HG02610 (cell line): Measurements from ENCODE around the gene RAVER1.

Source experiments
- ATAC-seq: cut with Tn5 transposase; IDR thresholded peaks from one replicate; pipeline ENCODE4 v1.9.1; 2021; ENCODE audit warnings: mild to moderate bottlenecking, moderate library complexity; ENCODE audit not compliant: unreplicated experiment

RAVER1 gene

GRCh38 chr19:10318807-10319682 lies 14.3 kb downstream of the RAVER1 start:
- no peak for ATAC-seq

- ATAC-seq, result no peak
These were observed 15.4 kb downstream of the RAVER1 start for GRCh38 chr19:10317857-10318462.

- ATAC-seq, result no peak
These were observed 16.1 kb downstream of the RAVER1 start for GRCh38 chr19:10317045-10317856.

- no peak for ATAC-seq
These were observed 16.9 kb downstream of the RAVER1 start for GRCh38 chr19:10316229-10317044.

- ATAC-seq, result peak; percentile 59
These were observed 17.8 kb downstream of the RAVER1 start, which contains the start of gene FDX2 for GRCh38 chr19:10315335-10316214. FDX2 (minus strand) TSS chr19:10316015; CDS start chr19:10315996, 19 bp downstream.

GRCh38 chr19:10309423-10309822 lies 23.9 kb downstream of the RAVER1 start, which contains the start of gene ZGLP1:
ZGLP1 (minus strand) TSS chr19:10309815.
- ATAC-seq, result no peak

- ATAC-seq, result no peak
These were observed 27.0 kb downstream of the RAVER1 start for GRCh38 chr19:10306327-10306726.

- ATAC-seq, result no peak
These were observed 28.1 kb downstream of the RAVER1 start for GRCh38 chr19:10305139-10305806.

- no peak for ATAC-seq
These were observed 33.5 kb downstream of the RAVER1 start for GRCh38 chr19:10299545-10300458.

- no peak for ATAC-seq
These were observed 37.3 kb downstream of the RAVER1 start for GRCh38 chr19:10295847-10296591.

- ATAC-seq, result no peak
These were observed 38.0 kb downstream of the RAVER1 start for GRCh38 chr19:10295305-10295846.

- no peak for ATAC-seq
These were observed 39.0 kb downstream of the RAVER1 start for GRCh38 chr19:10294368-10294697.

GRCh38 chr19:10293637-10294367 lies 39.5 kb downstream of the RAVER1 start:
- no peak for ATAC-seq

- no peak for ATAC-seq
These were observed 40.3 kb downstream of the RAVER1 start for GRCh38 chr19:10292789-10293636.

GRCh38 chr19:10292206-10292788 lies 41.0 kb downstream of the RAVER1 start:
- peak; percentile 40 for ATAC-seq
